ENCODE results near the gene NSMCE1. TPM values are rescaled to one million over a fixed set of nuclear protein-coding genes. Genes with fewer than 3 reads are reported as not detected.

NSMCE1 gene, protein sequence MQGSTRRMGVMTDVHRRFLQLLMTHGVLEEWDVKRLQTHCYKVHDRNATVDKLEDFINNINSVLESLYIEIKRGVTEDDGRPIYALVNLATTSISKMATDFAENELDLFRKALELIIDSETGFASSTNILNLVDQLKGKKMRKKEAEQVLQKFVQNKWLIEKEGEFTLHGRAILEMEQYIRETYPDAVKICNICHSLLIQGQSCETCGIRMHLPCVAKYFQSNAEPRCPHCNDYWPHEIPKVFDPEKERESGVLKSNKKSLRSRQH
- total RNA-seq (ENCODE audit: unreplicated experiment), result 21.0 TPM
- long read RNA-seq, transcript NSMCE1-201 (8 exons, 1,067 nt), result major isoform, 14 of 20 reads
- long read RNA-seq, partial matches to known transcripts, result 2 of 20 reads
- long read RNA-seq, other reads (novel, unspliced or antisense), result 4 of 20 reads

DNA sequence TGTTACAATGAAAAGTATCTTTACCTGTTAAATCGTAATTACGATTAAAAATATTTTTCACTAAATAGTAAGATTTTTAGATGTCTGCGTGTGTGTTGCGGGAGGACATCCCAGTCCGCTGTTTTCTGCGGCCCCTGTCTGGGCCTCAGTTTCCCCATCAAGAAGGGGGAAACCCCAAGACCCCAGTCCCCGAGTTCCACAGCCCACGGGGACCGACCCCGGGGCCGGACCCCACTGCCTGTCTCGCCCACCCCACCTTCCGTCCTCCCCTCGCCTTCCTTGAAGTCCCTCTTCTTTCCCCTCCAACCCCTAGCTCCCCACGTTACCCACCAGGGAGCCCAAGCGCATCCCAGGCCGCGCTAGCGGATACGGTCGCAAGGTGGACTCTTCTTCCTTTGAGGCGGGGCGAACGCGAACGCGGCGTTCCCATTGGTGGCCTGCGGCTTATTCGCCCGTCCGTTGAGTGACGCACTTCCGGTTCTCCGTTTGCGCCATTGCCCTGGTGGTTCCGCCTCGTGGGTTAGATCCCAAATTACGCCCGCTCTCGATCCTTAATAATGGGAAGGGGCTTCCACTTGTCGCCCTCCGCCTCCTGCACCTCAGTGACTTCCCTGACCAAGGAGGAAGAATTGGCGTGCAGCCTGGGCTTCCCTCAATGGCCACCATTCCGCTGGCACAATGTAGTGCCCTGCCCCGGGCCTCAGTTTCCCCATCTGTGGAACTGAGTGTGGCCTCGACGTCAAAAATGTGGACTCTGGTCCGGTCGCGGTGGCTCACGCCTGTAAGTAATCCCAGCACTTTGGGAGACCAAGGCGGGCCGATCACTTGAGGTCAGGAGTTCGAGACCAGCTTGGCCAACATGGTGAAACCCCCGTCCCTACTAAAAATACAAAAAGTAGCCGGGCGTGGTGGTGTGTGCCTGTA lies at the start of gene NSMCE1:
Gene NSMCE1, minus strand, starts transcription at position 397 of the 924 bp plus-strand sequence. CDS start 11,202 bp downstream, outside the sequence.
- peak; percentile 91 for DNase-seq (ENCODE audit: low spot score)
- TF ChIP-seq, protein P1, sequence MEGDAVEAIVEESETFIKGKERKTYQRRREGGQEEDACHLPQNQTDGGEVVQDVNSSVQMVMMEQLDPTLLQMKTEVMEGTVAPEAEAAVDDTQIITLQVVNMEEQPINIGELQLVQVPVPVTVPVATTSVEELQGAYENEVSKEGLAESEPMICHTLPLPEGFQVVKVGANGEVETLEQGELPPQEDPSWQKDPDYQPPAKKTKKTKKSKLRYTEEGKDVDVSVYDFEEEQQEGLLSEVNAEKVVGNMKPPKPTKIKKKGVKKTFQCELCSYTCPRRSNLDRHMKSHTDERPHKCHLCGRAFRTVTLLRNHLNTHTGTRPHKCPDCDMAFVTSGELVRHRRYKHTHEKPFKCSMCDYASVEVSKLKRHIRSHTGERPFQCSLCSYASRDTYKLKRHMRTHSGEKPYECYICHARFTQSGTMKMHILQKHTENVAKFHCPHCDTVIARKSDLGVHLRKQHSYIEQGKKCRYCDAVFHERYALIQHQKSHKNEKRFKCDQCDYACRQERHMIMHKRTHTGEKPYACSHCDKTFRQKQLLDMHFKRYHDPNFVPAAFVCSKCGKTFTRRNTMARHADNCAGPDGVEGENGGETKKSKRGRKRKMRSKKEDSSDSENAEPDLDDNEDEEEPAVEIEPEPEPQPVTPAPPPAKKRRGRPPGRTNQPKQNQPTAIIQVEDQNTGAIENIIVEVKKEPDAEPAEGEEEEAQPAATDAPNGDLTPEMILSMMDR (IDR thresholded peaks at IDR 0.05; ENCODE audit: unreplicated experiment), result no peak
- H3K27me3 Mint-ChIP-seq (ENCODE audit: unreplicated experiment), result peaks cover 4% of the 10 kb centered on the region
- peaks cover 3% of the 10 kb centered on the region for H3K4me1 Mint-ChIP-seq (ENCODE audit: unreplicated experiment)
- H3K27ac Mint-ChIP-seq (ENCODE audit: unreplicated experiment), result peak within 1 kb of the TSS; percentile 16
- no peaks in the 10 kb centered on the region for H3K36me3 Mint-ChIP-seq (ENCODE audit: low read depth, unreplicated experiment)
- no peaks in the 10 kb centered on the region for H3K9me3 Mint-ChIP-seq (ENCODE audit: unreplicated experiment)
- peak within 1 kb of the TSS; percentile 91 for H3K4me3 Mint-ChIP-seq (ENCODE audit: unreplicated experiment)

DNA sequence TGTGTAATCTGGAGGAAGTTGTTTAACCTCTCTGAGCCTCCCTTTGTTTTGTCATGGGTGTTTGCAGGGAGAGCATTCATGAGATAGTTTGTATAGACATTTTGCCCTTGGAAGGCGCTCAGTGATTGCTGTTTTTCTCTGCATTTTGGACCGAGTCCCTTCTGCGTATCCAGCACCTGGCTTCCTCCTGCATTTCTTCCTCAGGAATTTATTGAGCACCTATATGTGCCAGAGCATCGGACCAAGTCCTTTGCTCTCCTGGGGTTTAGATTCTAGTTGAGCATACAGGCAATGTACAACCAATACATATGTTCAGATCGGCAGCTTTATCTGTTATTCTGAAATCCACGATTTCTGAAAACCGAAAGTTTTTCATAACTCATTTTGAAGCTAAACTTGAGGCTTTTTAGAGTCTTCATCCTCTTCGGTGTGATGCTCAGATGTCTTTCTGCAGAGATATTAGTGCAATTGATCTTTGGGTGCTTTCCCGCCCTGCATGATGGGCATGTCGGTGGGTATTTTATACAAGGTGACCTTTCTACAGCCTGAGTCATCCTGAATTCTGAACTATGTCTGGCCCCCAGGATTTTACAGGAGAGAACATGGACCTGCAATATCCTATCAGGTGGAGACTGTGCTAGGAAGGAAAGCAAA lies 49.3 kb upstream of the NSMCE1 start:
- TF ChIP-seq, protein P1 (IDR thresholded peaks at IDR 0.05; ENCODE audit: unreplicated experiment), result no peak
- H3K36me3 Mint-ChIP-seq (ENCODE audit: low read depth, unreplicated experiment), result peaks cover 6% of the 10 kb centered on the region
- H3K9me3 Mint-ChIP-seq (ENCODE audit: unreplicated experiment), result no peaks in the 10 kb centered on the region
- DNase-seq (ENCODE audit: low spot score), result no peak
- H3K27me3 Mint-ChIP-seq (ENCODE audit: unreplicated experiment), result peaks cover 8% of the 10 kb centered on the region
- peaks cover 33% of the 10 kb centered on the region for H3K4me1 Mint-ChIP-seq (ENCODE audit: unreplicated experiment)
- H3K4me3 Mint-ChIP-seq (ENCODE audit: unreplicated experiment), result peak overlapping the region; percentile 73
- peak overlapping the region; percentile 84 for H3K27ac Mint-ChIP-seq (ENCODE audit: unreplicated experiment)

- no peak overlapping the region for H3K27ac Mint-ChIP-seq (ENCODE audit: unreplicated experiment)
- peaks cover 33% of the 10 kb centered on the region for H3K4me1 Mint-ChIP-seq (ENCODE audit: unreplicated experiment)
- DNase-seq (ENCODE audit: low spot score), result no peak
- H3K36me3 Mint-ChIP-seq (ENCODE audit: low read depth, unreplicated experiment), result peaks cover 6% of the 10 kb centered on the region
- peaks cover 8% of the 10 kb centered on the region for H3K27me3 Mint-ChIP-seq (ENCODE audit: unreplicated experiment)
- TF ChIP-seq, protein P1 (IDR thresholded peaks at IDR 0.05; ENCODE audit: unreplicated experiment), result no peak
- H3K9me3 Mint-ChIP-seq (ENCODE audit: unreplicated experiment), result no peaks in the 10 kb centered on the region
- H3K4me3 Mint-ChIP-seq (ENCODE audit: unreplicated experiment), result no peak overlapping the region
Measured at GRCh38 chr16:27317320-27317719, 48.7 kb upstream of the NSMCE1 start.

DNA sequence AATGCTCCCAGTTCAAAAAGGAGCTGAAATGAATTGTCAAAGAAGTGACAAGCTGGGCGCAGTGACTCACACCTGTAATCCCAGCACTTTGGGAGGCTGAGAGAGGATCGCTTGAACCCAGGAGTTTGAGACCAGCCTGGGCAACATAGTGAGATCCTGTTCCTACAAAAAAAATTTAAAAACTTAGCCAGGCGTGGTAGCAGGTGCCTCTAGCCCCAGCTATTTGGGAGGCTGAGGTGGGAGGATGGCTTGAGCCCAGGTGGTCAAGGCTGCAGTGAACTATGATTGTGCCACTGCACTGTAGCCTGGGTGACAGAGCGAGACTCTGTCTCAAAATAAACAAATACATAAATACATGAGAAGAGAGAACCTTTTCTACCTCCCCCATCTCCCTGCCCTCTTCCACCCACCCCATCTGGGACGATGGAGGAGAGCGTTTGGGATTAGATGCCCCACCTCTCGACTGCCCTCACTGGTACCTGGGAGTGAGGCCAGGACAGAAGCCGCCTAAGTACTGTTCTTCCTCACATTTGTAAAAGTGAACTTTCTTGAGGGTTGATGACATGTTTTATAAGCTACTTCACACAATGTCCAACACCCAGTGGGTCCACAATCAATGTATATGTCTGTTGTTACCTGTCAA lies 47.6 kb upstream of the NSMCE1 start:
- no peak for DNase-seq (ENCODE audit: low spot score)
- Mint-ChIP-seq H3K36me3 (ENCODE audit: low read depth, unreplicated experiment) (peaks cover 6% of the 10 kb centered on the region), H3K4me1 (ENCODE audit: unreplicated experiment) (peaks cover 33% of the 10 kb centered on the region), H3K27ac (ENCODE audit: unreplicated experiment) (no peak overlapping the region), H3K27me3 (ENCODE audit: unreplicated experiment) (peaks cover 10% of the 10 kb centered on the region), H3K4me3 (ENCODE audit: unreplicated experiment) (no peak overlapping the region), H3K9me3 (ENCODE audit: unreplicated experiment) (no peaks in the 10 kb centered on the region)
- TF ChIP-seq, protein P1 (IDR thresholded peaks at IDR 0.05; ENCODE audit: unreplicated experiment), result no peak
